T-cell (primary cell): Measurements from ENCODE around the gene PARL. TPM values are rescaled to one million over a fixed set of nuclear protein-coding genes. Genes with fewer than 3 reads are reported as not detected.

Experiments
- ATAC-seq, 4 experiments: fragments of 200-7000 bp in 3 of 4; fragments of 150-1000 bp in 1 of 4; cut with Tn5 transposase; replicated peaks in 1 of 4; 1 replicate in 3 of 4; 2 replicates in 1 of 4; pipeline ENCODE4 v1.10.0; 2021; ENCODE audit warnings: moderate library complexity in 3 of 4, mild to moderate bottlenecking in 2 of 4, moderate number of reproducible peaks in 1 of 4
- CTCF ChIA-PET, 2 donors: fragments of 300-600 bp; sonication (Branson Sonifier 250); formaldehyde crosslinking; loops; one replicate each; lab custom pipeline; 2022; ENCODE audit warnings: antibody characterized with exemption in 2 of 2; lab: Charles Lee
- POLR2A ChIA-PET, 2 donors: fragments of 300-600 bp; sonication (Branson Sonifier 250); formaldehyde crosslinking; loops; one replicate each; lab custom pipeline; 2022; ENCODE audit warnings: antibody characterized with exemption in 2 of 2; lab: Charles Lee
- DNase-seq, 35 experiments: peaks; one replicate each; pipeline versions ENCODE4 v3.0.0 to v3.0.0-alpha.2; 2013 to 2023
- H3K27ac ChIP-seq: one replicate; pipeline ENCODE4 v1.5.1; 2013; ENCODE audit warnings: low read length
- H3K27me3 ChIP-seq, 2 experiments: replicated peaks in 1 of 2; 1 replicate in 1 of 2; 2 replicates in 1 of 2; pipeline versions ENCODE4 v1.6.1 to v1.7.0; 2013; ENCODE audit warnings: low read length in 1 of 2, mixed read lengths in 1 of 2; ENCODE audit not compliant: control insufficient read depth in 2 of 2, insufficient read depth in 2 of 2; ENCODE audit errors: extremely low read depth in 1 of 2
- H3K36me3 ChIP-seq, 2 donors: 1 replicate in 1 of 2; 2 replicates in 1 of 2; pipeline versions ENCODE4 v1.6.1 to v1.7.0; 2013; ENCODE audit warnings: low read length in 1 of 2; ENCODE audit not compliant: control insufficient read depth in 2 of 2, insufficient read depth in 1 of 2; ENCODE audit errors: extremely low read depth in 1 of 2
- H3K4me1 ChIP-seq, 2 experiments: 1 replicate in 1 of 2; 2 replicates in 1 of 2; pipeline versions ENCODE4 v1.6.1 to v1.7.0; 2013; ENCODE audit warnings: low read length in 2 of 2, mixed read lengths in 1 of 2; ENCODE audit not compliant: insufficient read depth in 2 of 2, control insufficient read depth in 1 of 2; ENCODE audit errors: extremely low read depth in 1 of 2
- H3K4me3 ChIP-seq, 2 donors: 1 replicate in 1 of 2; 2 replicates in 1 of 2; pipeline versions ENCODE4 v1.5.1 to v1.7.0; 2013; ENCODE audit warnings: mild to moderate bottlenecking in 2 of 2, low read length in 1 of 2, moderate library complexity in 1 of 2; ENCODE audit not compliant: control insufficient read depth in 1 of 2; ENCODE audit errors: extremely low read depth in 1 of 2
- H3K9me3 ChIP-seq: 2 replicates; pipeline ENCODE4 v1.7.0; 2013
- H3K27ac Mint-ChIP-seq, 2 donors: one replicate each; pipeline ENCODE4 v1.8.0; 2020 to 2021; ENCODE audit warnings: mild to moderate bottlenecking in 2 of 2, mixed read lengths in 2 of 2
- H3K27me3 Mint-ChIP-seq, 2 donors: one replicate each; pipeline ENCODE4 v1.8.0; 2021 to 2022; ENCODE audit warnings: mixed read lengths in 2 of 2
- H3K36me3 Mint-ChIP-seq: one replicate; pipeline ENCODE4 v1.8.0; 2021; ENCODE audit warnings: mixed read lengths
- H3K4me1 Mint-ChIP-seq, 3 donors: one replicate each; pipeline ENCODE4 v1.8.0; 2020 to 2022; ENCODE audit warnings: mixed read lengths in 3 of 3, mild to moderate bottlenecking in 1 of 3
- H3K4me3 Mint-ChIP-seq, 3 donors: one replicate each; pipeline ENCODE4 v1.8.0; 2020 to 2022; ENCODE audit warnings: mild to moderate bottlenecking in 3 of 3, mixed read lengths in 3 of 3, moderate library complexity in 3 of 3
- H3K9me3 Mint-ChIP-seq, 3 donors: one replicate each; pipeline ENCODE4 v1.8.0; 2020 to 2022; ENCODE audit warnings: mixed read lengths in 3 of 3
- WGBS: methylation state at CpG from one replicate; pipeline ENCODE4 v1.1.5; 2013; ENCODE audit warnings: missing lambda C conversion rate; ENCODE audit not compliant: insufficient coverage; 5-methylcytosine and 5-hydroxymethylcytosine counted together
- total RNA-seq, 35 experiments: library from RNA in 6 of 35; stranded (reverse) in 6 of 35; fragments of 120-200 nt in 1 of 35; gene quantifications; one replicate each; pipeline versions ENCODE4 v1.2.1 to v1.2.4 and lab custom pipeline; 2013 to 2026

The PARL gene
- total RNA-seq, 5 donors from 2014 or later (not counting 1 experiment from before 2014, with no cell fraction given), result 38.8 to 46.2 (median 41.3) TPM

GRCh38 chr3:183924543-183924942 lies 39.9 kb upstream of the PARL start:
- Histone ChIP-seq H3K27me3 (no peaks in the 10 kb centered on the region), H3K27ac (no peak overlapping the region), H3K4me1 (no peaks in the 10 kb centered on the region), H3K4me3 (no peak overlapping the region), H3K9me3 (no peaks in the 10 kb centered on the region), H3K36me3 (peaks cover 5 to 31% of the 10 kb centered on the region in 2 donors)
- ATAC-seq, result no peak
- CTCF ChIA-PET, result no interaction called here
- Mint-ChIP-seq H3K27ac (no peak overlapping the region), H3K27me3 (no peaks in the 10 kb centered on the region), H3K9me3 (no peaks in the 10 kb centered on the region), H3K4me1 (no peaks in the 10 kb centered on the region), H3K4me3 (no peak overlapping the region), H3K36me3 (peaks cover 49% of the 10 kb centered on the region)
- POLR2A ChIA-PET, result no interaction called here
- 92% methylated on average over 2 of the region's 3 CpGs for whole genome bisulfite sequencing
- DNase-seq, result no peak

- no peak overlapping the region for H3K4me3 Mint-ChIP-seq
- H3K36me3 Mint-ChIP-seq, result peaks cover 44% of the 10 kb centered on the region
- 96% methylated on average over 4 of the region's 4 CpGs for WGBS
- no peaks in the 10 kb centered on the region for H3K9me3 ChIP-seq
- H3K4me1 Mint-ChIP-seq, result no peaks in the 10 kb centered on the region
- POLR2A ChIA-PET, result no interaction called here
- peaks cover 5 to 29% of the 10 kb centered on the region in 2 donors for H3K36me3 ChIP-seq
- H3K27ac ChIP-seq, result no peak overlapping the region
- H3K4me1 ChIP-seq, result no peaks in the 10 kb centered on the region
- H3K27ac Mint-ChIP-seq, result no peak overlapping the region
- no peaks in the 10 kb centered on the region for H3K27me3 Mint-ChIP-seq
- H3K9me3 Mint-ChIP-seq, result no peaks in the 10 kb centered on the region
- H3K4me3 ChIP-seq, result no peak overlapping the region
- H3K27me3 ChIP-seq, result no peaks in the 10 kb centered on the region
- DNase-seq, result no peak
- CTCF ChIA-PET, result interaction anchor here (0.5 to 0.7 kb wide), 2 partner anchors 25 to 362 kb away, joined by 3 to 4 read pairs; no protein-coding TSS in a partner anchor
- no peak for ATAC-seq
These were observed 37.7 kb upstream of the PARL start for GRCh38 chr3:183922421-183922820.

- Histone ChIP-seq H3K27me3 (no peaks in the 10 kb centered on the region), H3K9me3 (no peaks in the 10 kb centered on the region), H3K4me3 (no peak overlapping the region), H3K27ac (no peak overlapping the region), H3K4me1 (no peaks in the 10 kb centered on the region), H3K36me3 (peaks cover 5 to 23% of the 10 kb centered on the region in 2 donors)
- ATAC-seq (no peak), DNase-seq (no peak)
- CTCF ChIA-PET, result no interaction called here
- Mint-ChIP-seq H3K27me3 (no peaks in the 10 kb centered on the region), H3K36me3 (peaks cover 40% of the 10 kb centered on the region), H3K27ac (no peak overlapping the region), H3K4me3 (no peak overlapping the region), H3K4me1 (no peaks in the 10 kb centered on the region), H3K9me3 (no peaks in the 10 kb centered on the region)
- 94% methylated on average over 15 of the region's 15 CpGs for WGBS
- POLR2A ChIA-PET, result no interaction called here
These were observed 36.4 kb upstream of the PARL start for GRCh38 chr3:183921096-183921495.

- Histone ChIP-seq H3K4me3 (no peak overlapping the region), H3K36me3 (peaks cover 4 to 23% of the 10 kb centered on the region in 2 donors), H3K4me1 (no peaks in the 10 kb centered on the region), H3K27me3 (no peaks in the 10 kb centered on the region), H3K27ac (no peak overlapping the region), H3K9me3 (no peaks in the 10 kb centered on the region)
- peaks cover 40% of the 10 kb centered on the region for H3K36me3 Mint-ChIP-seq
- POLR2A ChIA-PET, result no interaction called here
- 97% methylated on average over 6 of the region's 14 CpGs for WGBS
- no peaks in the 10 kb centered on the region for H3K4me1 Mint-ChIP-seq
- H3K4me3 Mint-ChIP-seq, result no peak overlapping the region
- no peaks in the 10 kb centered on the region for H3K9me3 Mint-ChIP-seq
- CTCF ChIA-PET, result no interaction called here
- DNase-seq (no peak), ATAC-seq (no peak)
- no peaks in the 10 kb centered on the region for H3K27me3 Mint-ChIP-seq
- H3K27ac Mint-ChIP-seq, result no peak overlapping the region
These were observed 35.7 kb upstream of the PARL start for GRCh38 chr3:183920416-183920815.

- Histone ChIP-seq H3K36me3 (peaks cover 0 to 15% of the 10 kb centered on the region in 2 donors), H3K27ac (no peak overlapping the region), H3K9me3 (no peaks in the 10 kb centered on the region), H3K4me3 (no peak overlapping the region), H3K27me3 (no peaks in the 10 kb centered on the region), H3K4me1 (no peaks in the 10 kb centered on the region)
- Mint-ChIP-seq H3K27ac (no peak overlapping the region), H3K9me3 (no peaks in the 10 kb centered on the region), H3K27me3 (no peaks in the 10 kb centered on the region), H3K36me3 (peaks cover 26% of the 10 kb centered on the region), H3K4me3 (no peak overlapping the region), H3K4me1 (no peaks in the 10 kb centered on the region)
- no peak for ATAC-seq
- ChIA-PET POLR2A (no interaction called here), CTCF (no interaction called here)
- DNase-seq, result no peak
- 100% methylated on average over 1 of the region's 2 CpGs for WGBS
These were observed 33.5 kb upstream of the PARL start for GRCh38 chr3:183918178-183918577.

- ChIA-PET CTCF (no interaction called here), POLR2A (no interaction called here)
- Mint-ChIP-seq H3K27me3 (no peaks in the 10 kb centered on the region), H3K36me3 (peaks cover 23% of the 10 kb centered on the region), H3K4me1 (no peaks in the 10 kb centered on the region), H3K27ac (no peak overlapping the region), H3K4me3 (no peak overlapping the region), H3K9me3 (no peaks in the 10 kb centered on the region)
- Histone ChIP-seq H3K36me3 (peaks cover 0 to 13% of the 10 kb centered on the region in 2 donors), H3K27me3 (no peaks in the 10 kb centered on the region), H3K4me3 (no peak overlapping the region), H3K27ac (no peak overlapping the region), H3K9me3 (no peaks in the 10 kb centered on the region), H3K4me1 (no peaks in the 10 kb centered on the region)
- DNase-seq, result no peak
- WGBS, result 79% methylated on average over 4 of the region's 4 CpGs
- no peak for ATAC-seq
These were observed 33.1 kb upstream of the PARL start for GRCh38 chr3:183917776-183918175.

- no CpG with 5 or more reads among the region's 5 CpGs for WGBS
- H3K36me3 ChIP-seq, result no peaks in the 10 kb centered on the region
- no peaks in the 10 kb centered on the region for H3K9me3 ChIP-seq
- no peak for DNase-seq
- no peaks in the 10 kb centered on the region for H3K27me3 Mint-ChIP-seq
- POLR2A ChIA-PET, result no interaction called here
- no peaks in the 10 kb centered on the region for H3K4me1 ChIP-seq
- peaks cover 4% of the 10 kb centered on the region for H3K36me3 Mint-ChIP-seq
- no peak for ATAC-seq
- no peak overlapping the region for H3K4me3 ChIP-seq
- H3K4me1 Mint-ChIP-seq, result no peaks in the 10 kb centered on the region
- H3K27ac ChIP-seq, result no peak overlapping the region
- no peak overlapping the region for H3K27ac Mint-ChIP-seq
- H3K27me3 ChIP-seq, result peaks cover 0 to 6% of the 10 kb centered on the region in 2 experiments
- CTCF ChIA-PET, result interaction anchor here in 1 of 2 donors (0.6 kb wide), 1 partner anchor 1289 kb away, joined by 3 read pairs; no protein-coding TSS in a partner anchor
- no peaks in the 10 kb centered on the region for H3K9me3 Mint-ChIP-seq
- H3K4me3 Mint-ChIP-seq, result no peak overlapping the region
These were observed 30.2 kb upstream of the PARL start for GRCh38 chr3:183914856-183915255.
